CD4-positive, alpha-beta T cell treated with Interleukin-4 for 4 hours (primary cell): Measurements from ENCODE around the gene BTK.
"Not testable (repeated sequence)": the region's sequence is repeated elsewhere in the genome, so short reads cannot be mapped to it uniquely, and the experiment has no call there.

Source experiments
- DNase-seq: peaks from one replicate; pipeline ENCODE4 v3.0.0-alpha.2; 2020

The BTK gene

GRCh38 chrX:101334310-101334709 lies 51.7 kb downstream of the BTK start:
- DNase-seq = not testable (repeated sequence)

GRCh38 chrX:101326600-101326999 lies 59.4 kb downstream of the BTK start:
- DNase-seq = not testable (repeated sequence)

GRCh38 chrX:101303790-101304189 lies 82.2 kb downstream of the BTK start:
- no peak for DNase-seq
